ENCODE results near the gene TSPAN13.

The TSPAN13 gene

GRCh38 chr7:16724344-16724743 is 29.2 kb upstream of the TSPAN13 start:
- H3K4me2 ChIP-seq: no peak overlapping the region

DNA sequence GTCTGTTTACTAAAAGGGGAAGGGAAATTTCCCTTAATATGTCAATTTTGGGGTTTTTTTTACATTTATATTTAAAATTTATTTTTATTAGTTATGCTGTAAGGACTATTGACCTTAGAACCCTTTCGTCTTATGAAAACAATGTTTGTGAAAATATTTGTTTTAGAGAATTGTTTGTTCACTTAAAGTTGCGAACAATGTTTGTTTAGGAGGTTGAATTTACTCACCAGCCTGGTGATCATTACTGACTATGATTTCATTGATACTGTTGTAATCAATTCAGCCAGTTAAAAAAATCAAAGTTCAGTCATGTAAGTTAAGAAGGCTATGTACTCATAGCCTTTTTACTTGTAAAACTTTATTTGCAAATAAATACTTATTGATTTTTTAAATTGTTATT is 27.4 kb upstream of the TSPAN13 start:
- Histone ChIP-seq H3K27ac (no peak overlapping the region), H3K4me1 (no peaks in the 10 kb centered on the region), H4K20me1 (no peaks in the 10 kb centered on the region), H3K4me2 (no peak overlapping the region), H3K4me3 (no peak overlapping the region), H3K9ac (no peak overlapping the region), H3K27me3 (no peaks in the 10 kb centered on the region), H3K36me3 (no peaks in the 10 kb centered on the region), H3K9me3 (no peaks in the 10 kb centered on the region)
- TF ChIP-seq Cebpa-rat (IDR thresholded peaks at IDR 0.05): no peak

More at GRCh38 chr7:16724344-16724743, 29.2 kb upstream of the TSPAN13 start:
- Histone ChIP-seq H3K4me3 (no peak overlapping the region), H3K27me3 (no peaks in the 10 kb centered on the region), H3K36me3 (no peaks in the 10 kb centered on the region), H3K9me3 (no peaks in the 10 kb centered on the region), H3K4me1 (no peaks in the 10 kb centered on the region), H3K9ac (no peak overlapping the region), H4K20me1 (no peaks in the 10 kb centered on the region), H3K27ac (no peak overlapping the region)
- no peak for TF ChIP-seq Cebpa-rat (IDR thresholded peaks at IDR 0.05)

- Histone ChIP-seq H3K9ac (no peak overlapping the region), H3K4me1 (no peaks in the 10 kb centered on the region), H3K36me3 (no peaks in the 10 kb centered on the region), H3K27ac (no peak overlapping the region), H3K4me2 (no peak overlapping the region), H3K4me3 (no peak overlapping the region), H3K27me3 (no peaks in the 10 kb centered on the region), H4K20me1 (no peaks in the 10 kb centered on the region), H3K9me3 (no peaks in the 10 kb centered on the region)
- TF ChIP-seq Cebpa-rat (IDR thresholded peaks at IDR 0.05): no peak
These were observed 25.8 kb upstream of the TSPAN13 start for GRCh38 chr7:16727736-16728135.

DNA sequence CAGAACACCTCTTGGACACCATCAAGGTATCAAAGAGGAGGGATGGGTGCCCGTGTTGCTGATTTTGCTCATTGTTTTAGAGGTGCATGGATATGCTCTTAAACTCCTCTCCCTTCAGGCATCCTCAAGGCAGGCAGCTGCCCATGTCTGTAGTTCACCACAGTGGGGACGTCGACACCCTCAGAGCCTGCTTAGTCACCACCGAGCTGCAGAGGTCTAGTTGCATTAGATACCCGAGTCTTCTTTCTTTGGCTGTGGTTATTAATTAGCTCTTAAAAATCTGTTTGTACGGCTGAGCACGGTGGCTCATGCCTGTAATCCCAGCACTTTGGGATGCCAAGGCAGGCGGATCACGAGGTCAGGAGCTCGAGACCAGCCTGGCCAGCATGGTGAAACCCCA is 24.7 kb upstream of the TSPAN13 start:
- no peak overlapping the region for H3K9ac ChIP-seq
- no peak overlapping the region for H3K4me3 ChIP-seq
- no peaks in the 10 kb centered on the region for H4K20me1 ChIP-seq
- H3K4me2 ChIP-seq: no peak overlapping the region
- H3K4me1 ChIP-seq: no peaks in the 10 kb centered on the region
- H3K27me3 ChIP-seq: no peaks in the 10 kb centered on the region
- no peak for TF ChIP-seq Cebpa-rat (IDR thresholded peaks at IDR 0.05)
- no peak overlapping the region for H3K27ac ChIP-seq
- H3K36me3 ChIP-seq: no peaks in the 10 kb centered on the region
- H3K9me3 ChIP-seq: no peaks in the 10 kb centered on the region

DNA sequence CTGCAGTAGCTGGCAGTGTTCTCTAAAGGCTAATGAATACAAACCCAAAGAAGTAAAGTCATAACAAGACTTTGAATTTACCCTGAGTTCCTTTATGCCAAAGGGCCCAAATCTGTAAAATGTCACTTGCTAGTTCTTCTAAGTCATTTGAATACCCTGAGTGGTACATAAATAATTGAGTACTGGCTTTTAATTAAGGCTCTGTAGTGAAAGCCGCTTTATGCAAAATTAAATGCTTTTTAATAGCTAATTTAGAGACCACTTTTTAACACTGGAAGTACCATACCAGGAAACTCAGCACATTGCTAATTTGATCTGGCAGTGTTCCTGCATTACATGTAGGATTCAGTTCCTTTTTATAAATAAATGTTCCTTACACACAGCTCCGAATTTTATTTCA is 24.0 kb upstream of the TSPAN13 start:
- Histone ChIP-seq H3K27ac (no peak overlapping the region), H3K9ac (no peak overlapping the region), H3K4me2 (no peak overlapping the region), H3K9me3 (no peaks in the 10 kb centered on the region), H4K20me1 (no peaks in the 10 kb centered on the region), H3K4me1 (no peaks in the 10 kb centered on the region), H3K36me3 (no peaks in the 10 kb centered on the region), H3K27me3 (no peaks in the 10 kb centered on the region), H3K4me3 (no peak overlapping the region)
- TF ChIP-seq Cebpa-rat (IDR thresholded peaks at IDR 0.05): no peak

- Histone ChIP-seq H3K9me3 (no peaks in the 10 kb centered on the region), H3K4me1 (no peaks in the 10 kb centered on the region), H3K27me3 (no peaks in the 10 kb centered on the region), H3K9ac (no peak overlapping the region), H4K20me1 (no peaks in the 10 kb centered on the region), H3K36me3 (no peaks in the 10 kb centered on the region), H3K4me3 (no peak overlapping the region), H3K27ac (no peak overlapping the region), H3K4me2 (no peak overlapping the region)
- TF ChIP-seq Cebpa-rat (IDR thresholded peaks at IDR 0.05): no peak
These were observed 22.6 kb upstream of the TSPAN13 start for GRCh38 chr7:16730937-16731336.

DNA sequence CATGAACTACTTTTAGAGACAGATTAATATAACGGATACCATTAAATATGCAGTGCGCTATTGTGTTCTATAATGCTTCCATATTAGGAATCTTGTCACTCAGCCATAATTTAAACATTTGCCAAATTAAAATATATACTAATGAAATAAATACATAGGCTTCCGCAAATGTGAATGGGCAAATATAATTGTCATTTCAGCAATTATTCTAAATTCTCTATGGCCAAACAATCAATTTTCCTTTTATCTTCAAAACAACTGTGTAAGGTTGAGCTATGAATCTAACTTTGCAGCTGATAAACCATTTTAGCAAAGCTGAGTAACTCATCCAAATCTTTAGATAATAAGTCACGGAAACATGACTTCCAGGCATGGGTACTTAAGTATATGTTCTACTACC is 20.7 kb upstream of the TSPAN13 start:
- Histone ChIP-seq H3K9ac (no peak overlapping the region), H3K4me2 (no peak overlapping the region), H3K4me1 (no peaks in the 10 kb centered on the region), H3K27me3 (no peaks in the 10 kb centered on the region), H3K27ac (no peak overlapping the region), H3K9me3 (no peaks in the 10 kb centered on the region), H4K20me1 (no peaks in the 10 kb centered on the region), H3K36me3 (no peaks in the 10 kb centered on the region), H3K4me3 (no peak overlapping the region)
- TF ChIP-seq Cebpa-rat (IDR thresholded peaks at IDR 0.05): no peak

- H3K4me1 ChIP-seq: no peaks in the 10 kb centered on the region
- no peaks in the 10 kb centered on the region for H3K27me3 ChIP-seq
- H3K27ac ChIP-seq: no peak overlapping the region
- H3K4me2 ChIP-seq: no peak overlapping the region
- H3K4me3 ChIP-seq: no peak overlapping the region
- H3K9me3 ChIP-seq: no peaks in the 10 kb centered on the region
- no peaks in the 10 kb centered on the region for H4K20me1 ChIP-seq
- H3K9ac ChIP-seq: no peak overlapping the region
- H3K36me3 ChIP-seq: no peaks in the 10 kb centered on the region
- no peak for TF ChIP-seq Cebpa-rat (IDR thresholded peaks at IDR 0.05)
These were observed 19.3 kb upstream of the TSPAN13 start for GRCh38 chr7:16734148-16734726.

- Histone ChIP-seq H3K9ac (no peak overlapping the region), H3K36me3 (no peaks in the 10 kb centered on the region), H4K20me1 (no peaks in the 10 kb centered on the region), H3K4me1 (no peaks in the 10 kb centered on the region), H3K27ac (no peak overlapping the region), H3K4me2 (no peak overlapping the region), H3K9me3 (no peaks in the 10 kb centered on the region), H3K4me3 (no peak overlapping the region), H3K27me3 (no peaks in the 10 kb centered on the region)
- TF ChIP-seq Cebpa-rat (IDR thresholded peaks at IDR 0.05): no peak
These were observed 18.5 kb upstream of the TSPAN13 start for GRCh38 chr7:16735020-16735419.

- Histone ChIP-seq H3K9me3 (no peaks in the 10 kb centered on the region), H3K36me3 (no peaks in the 10 kb centered on the region), H3K4me3 (no peak overlapping the region), H4K20me1 (no peaks in the 10 kb centered on the region), H3K27me3 (no peaks in the 10 kb centered on the region), H3K4me1 (no peaks in the 10 kb centered on the region), H3K4me2 (no peak overlapping the region), H3K9ac (no peak overlapping the region), H3K27ac (no peak overlapping the region)
- TF ChIP-seq Cebpa-rat (IDR thresholded peaks at IDR 0.05): no peak
These were observed 15.4 kb upstream of the TSPAN13 start for GRCh38 chr7:16738011-16738688.

Measured in BLaER1 (cell line).